HCT116 (cell line): Measurements from ENCODE around the gene CAP1. TPM values are rescaled to one million over a fixed set of nuclear protein-coding genes. Genes with fewer than 3 reads are reported as not detected.

Source experiments
- ATF3 ChIP-seq: IDR thresholded peaks from 2 replicates; pipeline ENCODE4 v1.6.1; 2012
- ELF1 ChIP-seq: IDR thresholded peaks from 2 replicates; pipeline ENCODE4 v1.6.1; 2012; ENCODE audit warnings: low read depth, borderline replicate concordance
- MAX ChIP-seq: IDR thresholded peaks from 2 replicates; pipeline ENCODE4 v1.6.1; 2012
- POLR2A ChIP-seq: IDR thresholded peaks from 2 replicates; pipeline ENCODE4 v1.7.0; 2011; ENCODE audit warnings: borderline replicate concordance; ENCODE audit not compliant: insufficient read depth, insufficient read length; ENCODE audit errors: extremely low read depth
- ZBTB33 ChIP-seq: IDR thresholded peaks from 2 replicates; pipeline ENCODE4 v1.6.1; 2011; ENCODE audit warnings: mild to moderate bottlenecking, low read length, moderate library complexity; ENCODE audit not compliant: insufficient replicate concordance; ENCODE audit errors: extremely low read depth
- ZFX ChIP-seq: fragments of 450-650 bp; IDR thresholded peaks from 2 replicates; pipeline ENCODE4 v1.6.1; 2017
- total RNA-seq: library from RNA; stranded (reverse); gene quantifications from one replicate; pipeline ENCODE4 v1.2.1, GENCODE V29; 2021; ENCODE audit not compliant: unreplicated experiment

Gene CAP1
- total RNA-seq, 1 experiment from 2014 or later: 274 TPM

- TF ChIP-seq ZBTB33 (no peak), POLR2A (no peak), ATF3 (no peak), ELF1 (no peak), MAX (no peak), ZFX (no peak)
- TF ChIP-seq, all 23 proteins: peak for 0
Observed at GRCh38 chr1:40120128-40120527, 79.6 kb downstream of the CAP1 start (continued).

Other genes starting within 250 kb of the CAP1 start
- gene TRIT1, start 157.2 kb upstream of the CAP1 start, total RNA-seq: 32.3 TPM
- gene MYCL, start 138.8 kb upstream of the CAP1 start, total RNA-seq: 10.0 TPM
- gene MFSD2A, start 85.6 kb upstream of the CAP1 start, total RNA-seq: 8.0 TPM
- 46.8 TPM for gene PPT1, start 56.5 kb downstream of the CAP1 start, total RNA-seq
- 20.5 TPM for gene RLF, start 120.7 kb downstream of the CAP1 start, total RNA-seq
- not detected for gene TMCO2, start 207.2 kb downstream of the CAP1 start, total RNA-seq
- gene ZMPSTE24, start 217.5 kb downstream of the CAP1 start, total RNA-seq: 39.6 TPM